Pancreas (tissue), 10 donors: ENCODE results near the gene MEG3. TPM values are rescaled to one million over a fixed set of nuclear protein-coding genes. Genes with fewer than 3 reads are reported as not detected.

Experiments used
- ATAC-seq, 4 donors: fragments of 200-7000 bp; cut with Tn5 transposase; one replicate each; pipeline versions ENCODE4 v1.8.0 to v1.9.1; 2020; ENCODE audit warnings: mild to moderate bottlenecking in 4 of 4, moderate library complexity in 4 of 4
- DNase-seq, 6 donors: peaks; one replicate each; pipeline ENCODE4 v3.0.0-alpha.2; 2020
- FAIRE-seq: peaks from 2 replicates; lab custom pipeline; 2012; peaks lifted over from hg19 to GRCh38; lab: Jason Lieb, UNC
- H3K27ac ChIP-seq, 4 donors: fragments of 200-600 bp; sonication (generic); 1 replicate in 3 of 4; 2 replicates in 1 of 4; pipeline versions ENCODE4 v1.5.0 to v1.8.0; 2020
- H3K27me3 ChIP-seq, 4 donors: fragments of 200-600 bp; one replicate each; pipeline ENCODE4 v1.8.0; 2021
- H3K36me3 ChIP-seq, 3 donors: fragments of 200-600 bp; sonication (generic) in 1 of 3; one replicate each; pipeline versions ENCODE4 v1.5.0 to v1.8.0; 2020 to 2021
- H3K4me1 ChIP-seq, 3 donors: fragments of 200-600 bp; one replicate each; pipeline ENCODE4 v1.8.0; 2021
- H3K4me3 ChIP-seq, 4 donors: fragments of 200-600 bp; sonication (generic) in 2 of 4; one replicate each; pipeline versions ENCODE4 v1.5.0 to v1.8.0; 2020 to 2021
- H3K9me3 ChIP-seq, 4 donors: fragments of 200-600 bp; one replicate each; pipeline ENCODE4 v1.8.0; 2021
- CTCF ChIP-seq, 4 donors: fragments of 200-600 bp; sonication (generic) in 3 of 4; IDR thresholded peaks; one replicate each; pipeline versions ENCODE4 v1.5.0 to v1.8.0; 2021; ENCODE audit warnings: antibody characterized with exemption in 4 of 4
- WGBS, 2 donors: extraction: QIAGEN DNeasy Blood & Tissue Kit; methylation state at CpG; one replicate each; pipeline ENCODE4 v1.1.7; 2013; 5-methylcytosine and 5-hydroxymethylcytosine counted together
- intact Hi-C, 3 donors: fragments of 100-400 bp; cut with DNase I; formaldehyde crosslinking; loops; one replicate each; pipeline versions ENCODE4 v1.11.1 to v1.14.2; 2022
- polyA plus RNA-seq, 2 donors: library from polyadenylated mRNA; stranded (reverse); fragments of 200-250 nt; gene quantifications; one replicate each; pipeline ENCODE4 v1.2.3, GENCODE V29; 2013
- total RNA-seq, 6 donors: library from RNA; stranded (reverse); fragmentation: NEBNext Ultra II Directional in 4 of 6; extraction: Animal tissue kit (Norgen Biotek cat#: 25700) in 4 of 6; gene quantifications; one replicate each; pipeline versions ENCODE4 v1.2.1 to v1.2.4, GENCODE V29; 2021 to 2023
- donor health status: healthy with polysubstance abuse.
- donor health status: DM: no; HTN: no; CAD: no; lungs with moderate emphysema.
- donor health status: DM: no; HTN: no; CAD: no.
- donor health status: control.
- donor health status: control.
- donor health status: Bipolar disorder and iron deficiency.
- donor health status: DM: yes; HTN: yes; CAD: no.
- donor health status: DM: no; HTN: no; CAD: no.
- donor health status: DM: no; HTN: no; CAD: no.
- donor health status: DM: yes; HTN: yes; CAD: no.

Gene MEG3
- total and polyA plus RNA-seq, 8 donors = 78.8 to 1,150 (median 332) TPM

GRCh38 chr14:100778526-100778882, 47.4 kb upstream of the MEG3 start:
- no peak for TF ChIP-seq CTCF (IDR thresholded peaks at IDR 0.05)
- Histone ChIP-seq H3K9me3 (no peaks in the 10 kb centered on the region), H3K27me3 (no peaks in the 10 kb centered on the region), H3K4me3 (no peak overlapping the region), H3K36me3 (no peaks in the 10 kb centered on the region), H3K4me1 (no peaks in the 10 kb centered on the region), H3K27ac (no peak overlapping the region)
- FAIRE-seq = no peak
- DNase-seq = no peak
- intact Hi-C loops = no loop called here
- no peak for ATAC-seq
- 57 to 63% methylated on average over 7 of the region's 7 CpGs for WGBS, 2 donors

- H3K9me3 ChIP-seq = no peaks in the 10 kb centered on the region
- WGBS, 2 donors = 77 to 86% methylated on average over 24 of the region's 24 CpGs
- no peaks in the 10 kb centered on the region for H3K27me3 ChIP-seq
- no peak overlapping the region for H3K4me3 ChIP-seq
- H3K4me1 ChIP-seq = no peaks in the 10 kb centered on the region
- intact Hi-C loops = no loop called here
- FAIRE-seq = no peak
- TF ChIP-seq CTCF (IDR thresholded peaks at IDR 0.05) = no peak
- H3K27ac ChIP-seq = no peak overlapping the region
- H3K36me3 ChIP-seq = no peaks in the 10 kb centered on the region
- no peak for ATAC-seq
- DNase-seq = no peak
Observed at GRCh38 chr14:100778951-100779690, 46.8 kb upstream of the MEG3 start.

GRCh38 chr14:100779691-100780080, 46.2 kb upstream of the MEG3 start:
- intact Hi-C loops = no loop called here
- 82 to 90% methylated on average over 13 of the region's 13 CpGs for WGBS, 2 donors

GRCh38 chr14:100780246-100780645, 45.7 kb upstream of the MEG3 start:
- TF ChIP-seq CTCF (IDR thresholded peaks at IDR 0.05) = no peak
- no peak for DNase-seq

More at GRCh38 chr14:100779691-100780080, 46.2 kb upstream of the MEG3 start:
- Histone ChIP-seq H3K27me3 (no peaks in the 10 kb centered on the region), H3K27ac (no peak overlapping the region), H3K9me3 (no peaks in the 10 kb centered on the region), H3K36me3 (no peaks in the 10 kb centered on the region), H3K4me3 (no peak overlapping the region), H3K4me1 (no peaks in the 10 kb centered on the region)
- FAIRE-seq = no peak
- no peak for TF ChIP-seq CTCF (IDR thresholded peaks at IDR 0.05)
- DNase-seq = no peak
- ATAC-seq = no peak

GRCh38 chr14:100780646-100781355, 45.1 kb upstream of the MEG3 start:
- Histone ChIP-seq H3K36me3 (no peaks in the 10 kb centered on the region), H3K9me3 (no peaks in the 10 kb centered on the region), H3K27me3 (no peaks in the 10 kb centered on the region), H3K4me1 (no peaks in the 10 kb centered on the region), H3K4me3 (no peak overlapping the region), H3K27ac (no peak overlapping the region)
- WGBS, 2 donors = 71 to 83% methylated on average over 12 of the region's 12 CpGs
- ATAC-seq (no peak), DNase-seq (no peak), FAIRE-seq (no peak)
- TF ChIP-seq CTCF (IDR thresholded peaks at IDR 0.05) = no peak
- intact Hi-C loops = no loop called here

More at GRCh38 chr14:100780246-100780645, 45.7 kb upstream of the MEG3 start:
- no peaks in the 10 kb centered on the region for H3K27me3 ChIP-seq
- no peaks in the 10 kb centered on the region for H3K9me3 ChIP-seq
- intact Hi-C loops = no loop called here
- ATAC-seq (no peak), FAIRE-seq (no peak)
- 81 to 93% methylated on average over 12 of the region's 12 CpGs for WGBS, 2 donors
- H3K4me1 ChIP-seq = no peaks in the 10 kb centered on the region
- H3K4me3 ChIP-seq = no peak overlapping the region
- no peak overlapping the region for H3K27ac ChIP-seq
- H3K36me3 ChIP-seq = no peaks in the 10 kb centered on the region
